Neural cell (in vitro differentiated cells): Measurements from ENCODE around the gene CNOT3. TPM values are rescaled to one million over a fixed set of nuclear protein-coding genes. Genes with fewer than 3 reads are reported as not detected.

Experiments used
- H2AFZ ChIP-seq: fragments of 200-600, 300-800 bp; sonication (generic), shearing (Covaris generic); 2 replicates; pipeline ENCODE4 v1.6.0; 2014; ENCODE audit warnings: low read depth, mild to moderate bottlenecking, antibody characterized with exemption, low read length, moderate library complexity
- H3F3A ChIP-seq: fragments of 200-600 bp; shearing (Covaris generic); 2 replicates; pipeline ENCODE4 v1.6.1; 2016; ENCODE audit warnings: mild to moderate bottlenecking, moderate library complexity, mixed read lengths, antibody characterized with exemption, low read length; ENCODE audit not compliant: insufficient read depth, poor library complexity, severe bottlenecking
- H3K27ac ChIP-seq: fragments of 200-600, 300-800 bp; sonication (generic), shearing (Covaris generic); 2 replicates; pipeline ENCODE4 v1.5.1; 2014; ENCODE audit warnings: mild to moderate bottlenecking, low read length, moderate library complexity
- H3K27me3 ChIP-seq: fragments of 300-800, 200-600 bp; sonication (generic), shearing (Covaris generic); 2 replicates; pipeline ENCODE4 v1.6.0; 2014; ENCODE audit warnings: mild to moderate bottlenecking, low read depth, low read length, moderate library complexity; ENCODE audit not compliant: insufficient read depth
- H3K36me3 ChIP-seq: fragments of 300-800, 200-600 bp; sonication (generic), shearing (Covaris generic); 2 replicates; pipeline ENCODE4 v1.5.1; 2014; ENCODE audit warnings: mild to moderate bottlenecking, antibody characterized with exemption, low read length, moderate library complexity; ENCODE audit not compliant: insufficient read depth
- H3K4me2 ChIP-seq: fragments of 300-800, 200-600 bp; sonication (generic), shearing (Covaris generic); 2 replicates; pipeline ENCODE4 v1.6.0; 2014; ENCODE audit warnings: mild to moderate bottlenecking, low read length
- H3K4me3 ChIP-seq: fragments of 300-800, 200-600 bp; sonication (generic), shearing (Covaris generic); 2 replicates; pipeline ENCODE4 v1.5.1; 2014; ENCODE audit warnings: mild to moderate bottlenecking, low read length, moderate library complexity
- H3K79me2 ChIP-seq: fragments of 200-600 bp; shearing (Covaris generic); replicated peaks from 2 replicates; pipeline ENCODE4 v1.6.0; 2014; ENCODE audit warnings: mild to moderate bottlenecking, low read length, moderate library complexity; ENCODE audit not compliant: insufficient read depth
- H3K9ac ChIP-seq: fragments of 300-800, 200-600 bp; sonication (generic), shearing (Covaris generic); 2 replicates; pipeline ENCODE4 v1.6.1; 2016; ENCODE audit warnings: mild to moderate bottlenecking, low read length, mixed read lengths
- H3K9me2 ChIP-seq: fragments of 200-600 bp; shearing (Covaris generic); 2 replicates; pipeline ENCODE4 v1.6.1; 2016; ENCODE audit warnings: mild to moderate bottlenecking, low read length, mixed read lengths; ENCODE audit not compliant: insufficient read depth
- H3K9me3 ChIP-seq: fragments of 200-600, 300-800 bp; sonication (generic), shearing (Covaris generic); 2 replicates; pipeline ENCODE4 v1.6.1; 2016; ENCODE audit warnings: mild to moderate bottlenecking, mixed run types, low read length, moderate library complexity, mixed read lengths
- H4K20me1 ChIP-seq: fragments of 200-600 bp; shearing (Covaris generic); 2 replicates; pipeline ENCODE4 v1.6.1; 2016; ENCODE audit warnings: mild to moderate bottlenecking, mixed run types; ENCODE audit not compliant: insufficient read depth
- EP300 ChIP-seq: fragments of 450-650 bp; conservative IDR thresholded peaks from 2 replicates; pipeline ENCODE4 v1.6.1; 2014; ENCODE audit warnings: antibody characterized with exemption, mild to moderate bottlenecking, moderate library complexity; ENCODE audit not compliant: poor library complexity, severe bottlenecking
- EZH2 ChIP-seq: fragments of 200-600, 300-800 bp; shearing (Covaris generic), sonication (generic); IDR thresholded peaks from 2 replicates; pipeline ENCODE4 v1.6.1; 2014; ENCODE audit warnings: antibody characterized with exemption, low read length, borderline replicate concordance, mild to moderate bottlenecking; ENCODE audit not compliant: insufficient read depth, poor library complexity, severe bottlenecking
- MXI1 ChIP-seq: fragments of 450-650 bp; conservative IDR thresholded peaks from 2 replicates; pipeline ENCODE4 v1.6.1; 2014; ENCODE audit warnings: antibody characterized with exemption, mild to moderate bottlenecking; ENCODE audit not compliant: poor library complexity, severe bottlenecking
- POLR2AphosphoS5 ChIP-seq: IDR thresholded peaks from 2 replicates; pipeline ENCODE4 v1.6.1; 2012
- RAD21 ChIP-seq: fragments of 450-650 bp; conservative IDR thresholded peaks from 2 replicates; pipeline ENCODE4 v1.6.1; 2014; ENCODE audit warnings: antibody characterized with exemption, mild to moderate bottlenecking, moderate library complexity
- SMC3 ChIP-seq: fragments of 450-650 bp; conservative IDR thresholded peaks from 2 replicates; pipeline ENCODE4 v1.6.1; 2014; ENCODE audit warnings: antibody characterized with exemption, mild to moderate bottlenecking, moderate library complexity; ENCODE audit not compliant: poor library complexity
- TAF1 ChIP-seq: IDR thresholded peaks from 2 replicates; pipeline ENCODE4 v1.6.1; 2012; ENCODE audit warnings: low read depth
- polyA plus RNA-seq: library from polyadenylated mRNA; depleted of rRNA; stranded (reverse); fragments of >200 nt; gene quantifications from 2 replicates; pipeline ENCODE4 v1.2.3, GENCODE V29; 2014
- TF ChIP-seq, protein P1 (sequence below): IDR thresholded peaks from 2 replicates; pipeline ENCODE4 v1.6.1; 2012; ENCODE audit warnings: borderline replicate concordance
- TF ChIP-seq, protein P2 (sequence below): fragments of 450-650 bp; IDR thresholded peaks from 2 replicates; pipeline ENCODE4 v1.5.1; 2014; ENCODE audit warnings: antibody characterized with exemption, mild to moderate bottlenecking, moderate library complexity; ENCODE audit not compliant: poor library complexity, severe bottlenecking

CNOT3 gene
- polyA plus RNA-seq, 1 donor from 2014 or later, result 7.6 TPM

DNA sequence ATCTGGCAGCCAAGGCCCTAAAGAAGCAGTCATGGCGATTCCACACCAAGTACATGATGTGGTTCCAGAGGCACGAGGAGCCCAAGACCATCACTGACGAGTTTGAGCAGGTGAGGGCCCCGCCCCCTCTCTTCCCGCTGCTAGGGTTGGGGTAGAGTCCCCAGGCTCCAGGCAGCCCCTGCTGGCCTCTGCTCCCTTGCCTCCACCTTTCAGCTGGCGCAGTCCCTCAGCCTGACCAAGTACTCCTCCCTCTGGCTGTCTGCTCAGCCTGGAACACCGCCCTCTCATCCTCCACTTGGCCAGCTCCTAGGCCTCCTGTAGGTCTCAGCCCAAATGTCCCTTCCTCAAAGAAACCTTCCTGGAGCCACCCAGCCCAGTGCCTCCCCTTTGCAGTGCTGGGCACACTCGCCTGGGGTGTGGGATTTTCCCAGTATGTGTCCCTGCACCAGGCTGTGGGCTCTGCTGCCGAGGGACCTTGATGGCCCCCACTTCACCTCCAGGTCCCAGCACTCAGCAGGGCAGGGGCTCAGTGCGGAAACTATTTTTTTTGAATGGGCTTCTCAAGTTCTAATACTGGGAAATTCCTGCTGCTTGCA, 16.3 kb downstream of the CNOT3 start:
- Histone ChIP-seq H3K27me3 (no peaks in the 10 kb centered on the region), H3K9ac (no peak overlapping the region), H3K4me3 (no peak overlapping the region), H3K36me3 (no peaks in the 10 kb centered on the region), H3K9me3 (no peaks in the 10 kb centered on the region), H3F3A (no peaks in the 10 kb centered on the region), H3K9me2 (no peaks in the 10 kb centered on the region), H3K4me2 (no peak overlapping the region), H3K27ac (no peak overlapping the region), H2AFZ (no peak overlapping the region), H4K20me1 (no peaks in the 10 kb centered on the region), H3K79me2 (peaks cover 6% of the 10 kb centered on the region)
- TF ChIP-seq SMC3, result no peak
- TF ChIP-seq, protein P1, sequence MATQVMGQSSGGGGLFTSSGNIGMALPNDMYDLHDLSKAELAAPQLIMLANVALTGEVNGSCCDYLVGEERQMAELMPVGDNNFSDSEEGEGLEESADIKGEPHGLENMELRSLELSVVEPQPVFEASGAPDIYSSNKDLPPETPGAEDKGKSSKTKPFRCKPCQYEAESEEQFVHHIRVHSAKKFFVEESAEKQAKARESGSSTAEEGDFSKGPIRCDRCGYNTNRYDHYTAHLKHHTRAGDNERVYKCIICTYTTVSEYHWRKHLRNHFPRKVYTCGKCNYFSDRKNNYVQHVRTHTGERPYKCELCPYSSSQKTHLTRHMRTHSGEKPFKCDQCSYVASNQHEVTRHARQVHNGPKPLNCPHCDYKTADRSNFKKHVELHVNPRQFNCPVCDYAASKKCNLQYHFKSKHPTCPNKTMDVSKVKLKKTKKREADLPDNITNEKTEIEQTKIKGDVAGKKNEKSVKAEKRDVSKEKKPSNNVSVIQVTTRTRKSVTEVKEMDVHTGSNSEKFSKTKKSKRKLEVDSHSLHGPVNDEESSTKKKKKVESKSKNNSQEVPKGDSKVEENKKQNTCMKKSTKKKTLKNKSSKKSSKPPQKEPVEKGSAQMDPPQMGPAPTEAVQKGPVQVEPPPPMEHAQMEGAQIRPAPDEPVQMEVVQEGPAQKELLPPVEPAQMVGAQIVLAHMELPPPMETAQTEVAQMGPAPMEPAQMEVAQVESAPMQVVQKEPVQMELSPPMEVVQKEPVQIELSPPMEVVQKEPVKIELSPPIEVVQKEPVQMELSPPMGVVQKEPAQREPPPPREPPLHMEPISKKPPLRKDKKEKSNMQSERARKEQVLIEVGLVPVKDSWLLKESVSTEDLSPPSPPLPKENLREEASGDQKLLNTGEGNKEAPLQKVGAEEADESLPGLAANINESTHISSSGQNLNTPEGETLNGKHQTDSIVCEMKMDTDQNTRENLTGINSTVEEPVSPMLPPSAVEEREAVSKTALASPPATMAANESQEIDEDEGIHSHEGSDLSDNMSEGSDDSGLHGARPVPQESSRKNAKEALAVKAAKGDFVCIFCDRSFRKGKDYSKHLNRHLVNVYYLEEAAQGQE, result no peak
- TF ChIP-seq EZH2, result no peak
- no peak for TF ChIP-seq EP300
- TF ChIP-seq POLR2AphosphoS5, result no peak
- no peak for TF ChIP-seq RAD21
- TF ChIP-seq TAF1, result no peak
- TF ChIP-seq MXI1, result no peak
- TF ChIP-seq, protein P2, sequence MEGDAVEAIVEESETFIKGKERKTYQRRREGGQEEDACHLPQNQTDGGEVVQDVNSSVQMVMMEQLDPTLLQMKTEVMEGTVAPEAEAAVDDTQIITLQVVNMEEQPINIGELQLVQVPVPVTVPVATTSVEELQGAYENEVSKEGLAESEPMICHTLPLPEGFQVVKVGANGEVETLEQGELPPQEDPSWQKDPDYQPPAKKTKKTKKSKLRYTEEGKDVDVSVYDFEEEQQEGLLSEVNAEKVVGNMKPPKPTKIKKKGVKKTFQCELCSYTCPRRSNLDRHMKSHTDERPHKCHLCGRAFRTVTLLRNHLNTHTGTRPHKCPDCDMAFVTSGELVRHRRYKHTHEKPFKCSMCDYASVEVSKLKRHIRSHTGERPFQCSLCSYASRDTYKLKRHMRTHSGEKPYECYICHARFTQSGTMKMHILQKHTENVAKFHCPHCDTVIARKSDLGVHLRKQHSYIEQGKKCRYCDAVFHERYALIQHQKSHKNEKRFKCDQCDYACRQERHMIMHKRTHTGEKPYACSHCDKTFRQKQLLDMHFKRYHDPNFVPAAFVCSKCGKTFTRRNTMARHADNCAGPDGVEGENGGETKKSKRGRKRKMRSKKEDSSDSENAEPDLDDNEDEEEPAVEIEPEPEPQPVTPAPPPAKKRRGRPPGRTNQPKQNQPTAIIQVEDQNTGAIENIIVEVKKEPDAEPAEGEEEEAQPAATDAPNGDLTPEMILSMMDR, result no peak

DNA sequence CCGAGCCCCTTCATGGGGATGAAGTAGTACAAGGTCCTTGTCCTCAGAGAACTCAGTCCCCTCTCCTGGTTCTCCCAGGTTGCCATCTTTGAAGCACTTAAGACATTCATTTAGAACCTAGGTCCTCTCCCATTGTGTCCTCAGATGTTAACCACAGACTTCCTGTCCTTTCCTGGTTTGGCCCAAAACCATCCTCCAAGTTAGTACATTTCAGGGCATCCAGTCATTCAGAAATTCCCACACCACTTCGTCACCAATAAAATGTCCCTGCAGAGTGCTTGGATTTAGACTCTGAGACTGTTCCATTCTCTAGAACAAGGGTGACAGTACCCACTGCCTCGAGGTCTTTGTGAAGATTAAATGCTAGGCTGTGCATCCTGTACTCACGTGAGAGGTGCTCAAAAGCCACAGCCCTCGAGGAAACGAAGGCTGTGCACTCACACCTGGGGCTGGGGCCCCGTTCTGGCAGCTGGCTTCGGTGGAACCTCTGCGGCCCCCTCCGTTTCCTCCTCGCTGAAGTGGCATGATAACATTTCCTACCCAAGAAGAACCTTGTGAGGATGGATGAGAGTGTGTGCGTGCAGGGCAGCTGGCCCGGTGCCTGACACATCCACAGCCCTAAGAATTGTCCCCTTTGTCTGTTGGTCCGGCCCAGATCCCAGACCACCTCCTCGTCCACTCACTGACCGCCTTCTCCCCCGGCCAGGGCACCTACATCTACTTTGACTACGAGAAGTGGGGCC, 17.2 kb downstream of the CNOT3 start:
- no peaks in the 10 kb centered on the region for H3F3A ChIP-seq
- H3K9me2 ChIP-seq, result no peaks in the 10 kb centered on the region
- H3K27ac ChIP-seq, result no peak overlapping the region
- H2AFZ ChIP-seq, result no peak overlapping the region
- no peak overlapping the region for H3K4me2 ChIP-seq
- no peaks in the 10 kb centered on the region for H3K9me3 ChIP-seq
- H3K27me3 ChIP-seq, result no peaks in the 10 kb centered on the region
- H3K79me2 ChIP-seq, result peaks cover 9% of the 10 kb centered on the region
- TF ChIP-seq TAF1, result no peak
- TF ChIP-seq, protein P1, result no peak
- no peak for TF ChIP-seq POLR2AphosphoS5
- no peak for TF ChIP-seq MXI1
- TF ChIP-seq EZH2, result no peak
- TF ChIP-seq EP300, result no peak
- TF ChIP-seq, protein P2, result no peak
- no peak for TF ChIP-seq SMC3
- TF ChIP-seq RAD21, result no peak
- H4K20me1 ChIP-seq, result no peaks in the 10 kb centered on the region
- no peaks in the 10 kb centered on the region for H3K36me3 ChIP-seq
- no peak overlapping the region for H3K9ac ChIP-seq
- H3K4me3 ChIP-seq, result no peak overlapping the region
